Ammon's horn (tissue), 1 donor: ENCODE measurements around the gene SORD.
"Not testable (repeated sequence)": the region's sequence is repeated elsewhere in the genome, so short reads cannot be mapped to it uniquely, and the experiment has no call there.

Experiments
- DNase-seq: peaks from one replicate; pipeline ENCODE4 v3.0.0-alpha.2; 2016; ENCODE audit warnings: low spot score

SORD gene

DNA sequence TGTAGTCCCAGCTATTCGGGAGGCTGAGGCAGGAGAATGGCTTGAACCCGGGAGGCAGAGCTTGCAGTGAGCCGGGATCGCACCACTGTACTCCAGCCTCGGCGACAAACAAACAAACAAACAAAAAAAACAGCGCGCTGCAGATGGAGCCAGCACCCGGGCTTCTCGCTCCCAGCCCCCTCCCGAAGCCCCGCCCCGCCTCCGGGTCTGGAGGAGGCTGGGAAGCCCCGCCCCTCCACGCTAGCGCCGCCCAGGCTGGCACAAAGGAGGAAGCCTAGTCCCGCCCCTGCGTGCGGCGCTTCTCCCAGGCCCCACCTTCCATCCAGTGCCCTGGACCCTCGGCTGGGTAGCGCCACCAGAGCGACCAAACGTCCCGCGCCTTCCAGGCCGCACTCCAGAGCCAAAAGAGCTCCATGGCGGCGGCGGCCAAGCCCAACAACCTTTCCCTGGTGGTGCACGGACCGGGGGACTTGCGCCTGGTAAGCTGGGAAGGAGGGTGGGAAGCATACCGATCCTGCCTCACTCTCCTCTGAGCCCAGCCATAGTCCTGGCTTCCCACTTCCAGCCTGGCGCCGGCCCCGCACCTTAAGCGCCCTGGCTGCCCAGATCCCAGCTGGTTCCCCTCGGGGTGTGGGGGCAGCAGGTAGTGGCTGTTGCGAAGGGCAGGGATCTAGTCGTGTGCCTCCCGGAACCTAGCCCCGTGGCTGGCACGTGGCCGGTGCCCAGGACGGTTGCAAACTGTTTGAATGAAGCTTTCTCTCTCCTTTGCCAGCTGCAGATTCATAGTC lies at the start of gene SORD:
Gene SORD (plus strand): TSS at position 325 of the 788 bp plus-strand sequence. CDS start 89 bp downstream, at position 414.
- peak; percentile 96 for DNase-seq

GRCh38 chr15:44976183-44976582 lies 46.8 kb upstream of the SORD start:
- not testable (repeated sequence) for DNase-seq

- DNase-seq = not testable (repeated sequence)
Measured at GRCh38 chr15:44977781-44978180, 45.2 kb upstream of the SORD start.

DNA sequence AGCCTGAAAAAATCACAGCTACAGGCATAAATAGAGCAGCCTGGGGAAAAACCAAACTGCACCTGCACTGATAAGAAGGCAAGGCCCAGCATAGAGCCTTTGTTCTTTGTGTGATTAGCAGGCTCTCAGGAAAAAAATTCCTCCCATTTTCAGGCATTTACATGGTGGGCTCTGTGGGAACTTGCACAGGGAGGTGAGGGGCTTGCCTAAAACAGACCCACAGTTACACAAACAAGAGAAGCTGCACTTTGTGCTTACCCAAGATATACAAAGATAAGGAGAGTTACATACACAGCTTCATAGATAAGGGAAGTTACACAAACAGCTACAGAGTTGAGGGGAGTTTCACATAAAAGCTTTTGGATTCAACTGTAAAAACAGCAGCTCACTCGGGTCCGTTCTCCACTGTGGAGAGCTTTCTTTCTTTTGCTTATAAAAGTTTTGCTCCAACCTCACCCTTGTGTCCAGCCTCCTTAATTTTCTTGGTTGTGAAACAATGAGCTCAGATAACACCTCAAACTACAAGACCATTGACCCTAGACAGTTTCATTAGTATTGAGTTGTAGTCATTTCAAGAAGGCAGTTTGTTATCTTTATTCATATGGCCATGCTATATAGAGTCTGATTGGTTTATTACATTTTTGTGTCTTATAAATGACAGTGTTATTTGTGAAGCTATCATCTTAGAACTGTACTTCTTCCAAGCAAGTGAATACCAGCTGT lies 43.2 kb upstream of the SORD start:
- not testable (repeated sequence) for DNase-seq

GRCh38 chr15:44984144-44984543 lies 38.9 kb upstream of the SORD start:
- DNase-seq = not testable (repeated sequence)

DNA sequence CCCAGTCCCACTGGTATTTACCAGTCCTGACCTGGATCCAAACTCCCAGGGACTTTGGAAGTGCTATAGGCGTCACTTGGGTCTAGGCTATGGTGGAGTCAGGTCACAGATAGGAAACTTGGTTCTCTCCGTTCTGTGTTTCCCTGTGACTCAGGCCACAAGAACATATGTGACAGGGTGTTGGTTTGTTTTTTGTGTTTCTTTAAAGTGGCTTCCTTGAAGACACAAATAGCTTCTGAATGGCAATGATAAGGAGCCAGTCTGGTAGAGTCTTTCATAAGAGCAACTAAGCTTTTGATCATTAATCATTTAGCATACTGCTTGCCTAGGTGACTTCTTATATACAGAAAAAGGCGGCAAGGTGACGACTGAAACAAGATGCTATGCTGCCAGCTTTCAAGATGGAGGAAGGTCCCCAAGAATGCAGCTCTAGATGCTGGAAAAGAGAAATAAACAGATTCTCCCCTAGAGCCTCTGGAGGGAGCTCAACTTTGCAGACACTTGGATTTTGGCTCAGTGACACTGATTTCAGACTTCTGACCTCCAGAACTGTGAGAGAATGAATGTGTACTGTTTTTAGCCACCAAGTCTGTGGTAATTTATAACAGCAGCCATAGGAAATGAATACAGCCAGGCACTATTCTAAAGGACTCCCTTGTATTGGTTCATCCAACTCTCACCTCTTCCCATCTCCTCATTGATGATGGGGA lies 36.5 kb upstream of the SORD start:
- DNase-seq = not testable (repeated sequence)

DNA sequence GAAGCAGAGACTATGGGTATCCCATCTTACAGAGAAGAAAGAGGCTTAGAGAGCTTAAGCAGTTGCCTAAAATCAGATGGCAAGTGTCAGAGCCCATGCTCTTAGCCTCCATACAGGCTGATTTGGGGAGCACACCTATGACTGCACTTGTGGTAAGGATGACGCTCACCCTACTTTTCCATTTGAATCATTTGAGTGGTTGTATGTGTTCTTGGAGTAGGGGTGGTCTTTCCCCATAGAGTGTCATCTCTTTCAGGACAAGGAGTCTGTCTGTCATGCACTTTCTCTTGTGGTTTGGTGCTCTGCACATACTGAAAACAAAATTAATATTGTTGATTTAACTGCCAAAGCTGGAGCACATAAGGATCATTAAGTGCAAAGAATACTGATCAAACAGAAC lies 35.3 kb upstream of the SORD start:
- not testable (repeated sequence) for DNase-seq

DNA sequence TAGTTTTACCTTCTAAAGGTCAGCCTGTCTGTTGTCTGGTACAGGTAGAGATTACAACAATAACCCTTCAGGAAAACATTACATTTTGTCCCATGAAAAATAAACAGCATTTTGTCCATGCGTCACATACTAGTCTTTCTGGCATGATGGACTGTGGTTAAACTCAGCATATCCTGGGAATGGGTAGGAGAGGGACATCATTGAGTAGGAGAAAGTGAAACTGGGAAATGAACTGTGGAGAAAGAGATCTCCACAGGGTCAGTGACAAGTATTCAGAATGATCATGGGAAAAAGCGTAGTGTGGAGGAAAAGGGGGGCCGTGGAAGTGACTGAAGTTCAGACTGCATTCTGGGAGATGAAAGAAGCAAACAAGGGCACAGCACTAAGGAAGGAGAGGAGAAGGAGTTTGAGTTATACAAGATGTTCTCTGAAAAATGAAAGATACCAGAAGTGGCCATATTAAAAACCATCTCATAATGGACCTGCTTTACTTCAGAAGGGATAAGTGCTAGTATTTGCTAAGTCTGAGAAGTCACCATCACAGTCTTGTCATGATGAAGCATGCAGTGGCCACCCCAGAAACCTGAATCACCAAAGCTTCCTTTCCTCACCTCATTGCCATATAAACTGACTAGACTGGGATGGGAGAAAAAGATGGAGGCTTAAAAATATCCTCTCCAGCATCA lies 34.7 kb upstream of the SORD start:
- not testable (repeated sequence) for DNase-seq

- DNase-seq = not testable (repeated sequence)
Measured at GRCh38 chr15:44988870-44989219, 34.1 kb upstream of the SORD start.

DNA sequence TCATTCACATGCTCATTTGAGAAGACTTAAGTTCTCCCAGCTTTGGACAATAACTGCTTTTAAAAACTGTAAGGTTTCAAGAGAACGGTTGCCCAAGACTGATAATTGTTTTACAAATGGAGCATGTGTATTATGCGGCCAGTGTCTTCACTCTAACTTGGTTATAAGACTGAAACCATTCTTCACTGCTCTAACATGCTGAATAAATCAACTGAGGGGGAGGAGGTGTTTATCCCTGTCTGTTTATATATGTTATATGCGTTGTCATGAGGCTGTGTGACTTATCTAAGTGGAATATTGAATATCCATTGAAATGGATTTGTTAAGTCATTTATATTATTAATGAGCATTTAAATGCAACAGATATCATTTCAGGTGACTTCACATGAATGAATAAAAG lies 25.4 kb upstream of the SORD start:
- DNase-seq = not testable (repeated sequence)

DNA sequence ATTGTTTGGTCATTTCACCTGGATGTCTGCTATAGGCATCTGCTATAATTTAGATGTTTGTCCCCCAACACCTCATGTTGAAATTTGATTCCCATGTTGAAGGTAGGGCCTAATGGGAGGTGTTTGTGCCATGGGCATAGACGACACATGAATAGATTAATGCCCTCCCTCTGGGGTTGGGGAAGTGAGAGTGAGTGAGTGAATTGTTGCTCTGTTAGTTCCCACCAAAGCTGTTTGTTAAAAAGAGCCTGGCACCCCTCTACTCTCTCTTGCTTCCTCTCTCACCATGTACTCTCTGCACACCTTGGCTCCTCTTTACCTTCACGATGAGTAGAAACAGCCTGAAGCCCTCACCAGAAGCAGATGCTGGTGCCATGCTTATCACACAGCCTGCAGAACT lies 23.9 kb upstream of the SORD start:
- DNase-seq = no peak

DNA sequence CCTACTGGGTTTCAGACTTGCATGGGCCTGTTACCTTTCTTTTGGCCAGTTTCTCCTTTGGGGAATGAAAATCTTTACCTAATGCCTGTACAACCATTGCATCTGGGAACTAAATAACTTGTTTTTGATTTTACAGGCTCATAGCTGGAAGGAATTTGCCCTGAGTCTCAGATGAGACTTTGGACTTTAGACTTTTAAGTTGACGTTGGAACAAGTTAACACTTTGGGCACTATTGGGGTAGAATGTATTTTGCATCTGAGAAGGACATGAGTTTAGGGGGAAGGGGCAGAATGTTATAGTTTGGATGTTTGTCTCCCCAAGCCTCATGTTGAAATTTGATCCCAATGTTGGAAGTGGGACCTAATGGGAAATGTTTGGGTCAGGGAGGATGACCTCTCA lies 21.8 kb upstream of the SORD start:
- DNase-seq = not testable (repeated sequence)

DNA sequence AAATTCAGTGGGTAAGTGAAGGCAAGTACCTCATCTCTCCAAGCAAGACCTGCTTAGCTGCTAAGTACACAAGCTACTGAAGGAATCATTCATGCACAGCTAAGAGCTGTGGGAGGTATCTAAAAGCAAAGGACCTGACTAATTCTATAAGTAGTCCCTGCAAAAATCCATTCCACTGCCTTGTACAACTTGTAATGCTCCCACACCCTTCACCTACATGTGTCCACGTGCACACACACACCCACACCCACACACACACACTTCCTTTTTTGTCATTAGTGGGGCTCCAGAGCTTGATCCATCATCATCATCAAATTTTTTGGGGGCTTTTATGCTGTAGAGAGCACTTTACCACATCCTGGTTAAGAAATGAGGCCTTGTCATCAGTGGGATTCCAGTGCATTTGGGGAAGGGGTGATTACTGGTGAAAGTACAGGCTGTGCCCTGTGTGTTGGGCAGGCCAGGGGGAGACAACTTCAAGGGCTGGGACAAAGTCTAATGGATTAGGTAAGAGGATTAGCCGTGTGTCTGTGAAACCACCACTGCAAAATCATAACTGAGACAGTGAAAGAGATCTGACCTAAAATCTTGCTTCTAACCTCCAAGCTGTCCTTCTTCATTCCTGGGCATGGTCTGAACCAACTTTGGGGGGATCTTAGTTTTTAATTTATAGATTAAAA lies 19.1 kb upstream of the SORD start:
- DNase-seq = not testable (repeated sequence)

GRCh38 chr15:45004590-45005175 lies 18.3 kb upstream of the SORD start:
- not testable (repeated sequence) for DNase-seq

GRCh38 chr15:45009046-45009445 lies 13.9 kb upstream of the SORD start:
- DNase-seq = no peak

- not testable (repeated sequence) for DNase-seq
Measured at GRCh38 chr15:45015114-45015513, 7.9 kb upstream of the SORD start.

- not testable (repeated sequence) for DNase-seq
Measured at GRCh38 chr15:45020222-45020900, 2.6 kb upstream of the SORD start.

DNA sequence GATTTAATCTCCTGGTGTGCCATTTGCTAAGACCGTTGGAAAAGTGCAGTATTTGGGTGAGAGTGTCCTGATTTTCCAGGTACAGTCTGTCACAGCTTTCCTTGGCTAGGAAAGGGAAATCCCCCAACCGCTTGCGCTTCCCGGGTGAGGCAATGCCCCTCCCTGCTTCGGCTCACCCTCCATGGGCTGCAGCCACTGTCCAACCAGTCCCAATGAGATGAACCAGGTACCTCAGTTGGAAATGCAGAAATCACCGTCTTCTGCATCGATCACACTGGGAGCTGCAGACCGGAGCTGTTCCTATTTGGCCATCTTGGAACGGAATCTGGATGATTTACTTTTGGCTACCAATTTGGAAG lies 2.1 kb upstream of the SORD start:
- DNase-seq = not testable (repeated sequence)

DNA sequence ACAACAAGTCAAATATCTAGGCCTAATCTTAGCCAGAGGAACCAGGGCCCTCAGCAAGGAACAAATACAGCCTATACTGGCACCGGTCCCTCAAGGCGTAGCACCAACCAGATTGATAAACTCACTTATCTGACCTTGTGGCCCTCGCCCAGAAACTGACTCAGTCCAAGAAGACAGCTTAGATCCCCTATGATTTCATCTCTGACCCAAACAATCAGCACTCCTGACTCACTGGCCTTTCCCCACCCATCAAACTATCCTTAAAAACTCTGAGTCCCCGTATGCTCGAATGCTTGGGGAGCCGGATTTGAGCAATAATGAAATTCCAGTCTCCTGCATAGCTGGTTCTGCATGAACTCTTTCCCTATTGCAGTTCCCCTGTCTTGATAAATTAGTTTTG lies 1.6 kb upstream of the SORD start:
- DNase-seq = no peak

DNA sequence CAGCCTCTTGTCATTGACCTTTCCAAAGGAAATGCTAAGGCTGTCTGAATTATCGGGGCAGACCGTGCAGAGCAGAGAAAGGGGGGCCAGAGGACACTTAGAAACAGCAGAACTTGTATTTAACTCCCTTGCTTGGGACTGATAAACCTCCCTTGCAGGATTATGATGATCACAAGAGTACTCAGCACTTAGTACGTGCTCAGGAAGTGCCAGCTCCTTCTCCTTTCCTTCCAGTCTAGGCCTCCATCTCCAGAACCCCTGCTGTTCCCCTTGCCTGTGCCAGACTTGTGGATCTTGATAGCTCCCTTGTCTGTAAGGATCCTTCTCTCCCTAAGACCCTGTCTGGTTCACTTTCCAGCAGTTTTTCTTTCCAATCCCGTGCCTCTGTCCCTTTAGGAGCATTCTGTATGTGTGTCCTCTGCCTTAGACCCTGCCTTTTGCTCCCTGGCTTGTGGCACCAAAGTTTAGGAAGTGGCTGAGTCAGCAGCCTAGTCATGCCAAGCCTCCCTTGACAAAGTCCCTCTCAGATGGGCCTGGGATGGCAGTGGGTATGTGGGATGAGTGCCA lies 747 bp downstream of the SORD start:
- peak; percentile 24 for DNase-seq
